Activated CD8-positive, alpha-beta T cell treated with anti-CD3 and anti-CD28 coated beads, Interleukin-2, amount 10 ng/mL, durations not matched to agents 7 days and 5 days (primary cell): ENCODE measurements around the gene COL18A1. TPM values are rescaled to one million over a fixed set of nuclear protein-coding genes. Genes with fewer than 3 reads are reported as not detected.
"Not testable (repeated sequence)": the region's sequence is repeated elsewhere in the genome, so short reads cannot be mapped to it uniquely, and the experiment has no call there.

Experiments used
- ATAC-seq: fragments of 150-1000 bp; cut with Tn5 transposase; one replicate; pipeline ENCODE4 v1.10.0; 2021; ENCODE audit warnings: moderate library complexity
- CTCF ChIA-PET: fragments of 350-600 bp; sonication (Branson Sonifier 250); formaldehyde crosslinking; loops from one replicate; lab custom pipeline; 2021; ENCODE audit warnings: antibody characterized with exemption; lab: Charles Lee
- POLR2A ChIA-PET: fragments of 350-600 bp; sonication (Branson Sonifier 250); formaldehyde crosslinking; loops from one replicate; lab custom pipeline; 2021; ENCODE audit warnings: antibody characterized with exemption; lab: Charles Lee
- DNase-seq: peaks from one replicate; pipeline ENCODE4 v3.0.0-alpha.2; 2020
- H3K27ac Mint-ChIP-seq: one replicate; pipeline ENCODE4 v1.8.0; 2021; ENCODE audit warnings: mild to moderate bottlenecking, mixed read lengths
- H3K27me3 Mint-ChIP-seq: one replicate; pipeline ENCODE4 v1.8.0; 2021; ENCODE audit warnings: low read depth, mixed read lengths
- H3K36me3 Mint-ChIP-seq: one replicate; pipeline ENCODE4 v1.8.0; 2021; ENCODE audit warnings: low read depth, mixed read lengths
- H3K4me1 Mint-ChIP-seq: one replicate; pipeline ENCODE4 v1.8.0; 2021; ENCODE audit warnings: low read depth, mixed read lengths
- H3K4me3 Mint-ChIP-seq: one replicate; pipeline ENCODE4 v1.8.0; 2021; ENCODE audit warnings: mild to moderate bottlenecking, mixed read lengths
- H3K9me3 Mint-ChIP-seq: one replicate; pipeline ENCODE4 v1.8.0; 2022; ENCODE audit warnings: mixed read lengths; ENCODE audit not compliant: insufficient read depth
- total RNA-seq, 2 experiments: library from RNA; stranded (reverse); gene quantifications; one replicate each; pipeline ENCODE4 v1.2.3, GENCODE V29; 2021

Gene COL18A1
- total RNA-seq, 2 experiments from 2014 or later: 24.1 to 28.7 TPM

DNA sequence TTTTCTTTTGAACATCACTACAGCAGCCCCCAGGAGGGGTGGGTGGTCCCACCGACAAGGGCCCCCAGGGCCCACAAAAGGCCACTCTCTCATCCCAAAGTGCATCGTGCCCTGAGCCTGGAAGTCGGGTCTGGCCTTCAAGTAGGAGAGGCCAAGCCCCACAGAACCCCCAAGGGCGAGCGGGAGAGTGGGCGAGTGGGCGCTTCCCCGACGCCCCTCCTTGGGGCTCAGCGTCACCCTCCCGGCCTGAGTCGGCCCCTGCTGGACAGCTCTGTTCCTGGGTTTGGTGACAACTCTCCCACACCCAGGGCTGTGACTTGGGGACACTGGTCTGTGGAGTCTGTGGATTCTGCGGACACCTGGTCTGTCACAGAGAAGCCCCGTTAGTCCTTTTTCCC, 42.2 kb upstream of the COL18A1 start:
- H3K4me1 Mint-ChIP-seq: peaks cover 6% of the 10 kb centered on the region

DNA sequence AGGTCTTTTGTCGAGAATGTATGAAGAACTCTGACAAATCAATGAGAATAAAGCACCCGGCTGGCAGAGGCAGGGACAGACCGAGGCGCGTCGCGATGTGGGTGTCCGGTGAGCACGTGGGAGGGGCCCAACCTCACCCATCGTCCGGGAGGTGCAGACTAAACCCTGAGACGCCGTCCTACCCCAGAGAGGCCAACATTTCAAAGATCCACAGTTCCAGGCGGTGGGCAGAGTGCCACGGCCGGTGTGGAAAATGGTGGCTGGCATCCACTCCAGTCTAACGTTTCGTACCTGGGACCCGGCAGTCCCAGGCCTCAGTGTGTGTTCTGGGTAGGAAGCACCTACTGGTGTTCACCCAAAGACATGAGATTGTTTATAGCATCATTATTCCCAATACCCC, 41.7 kb upstream of the COL18A1 start:
- ATAC-seq, H3K27me3 Mint-ChIP-seq, H3K4me1 Mint-ChIP-seq, CTCF ChIA-PET, H3K4me3 Mint-ChIP-seq, DNase-seq, H3K9me3 Mint-ChIP-seq, POLR2A ChIA-PET, H3K27ac Mint-ChIP-seq, H3K36me3 Mint-ChIP-seq: not testable (repeated sequence)

More for the DNA sequence above, 42.2 kb upstream of the COL18A1 start:
- Mint-ChIP-seq H3K4me3 (no peak overlapping the region), H3K36me3 (no peaks in the 10 kb centered on the region), H3K27ac (no peak overlapping the region), H3K27me3 (no peaks in the 10 kb centered on the region), H3K9me3 (no peaks in the 10 kb centered on the region)
- ATAC-seq (no peak), DNase-seq (no peak)
- CTCF ChIA-PET: no interaction called here
- POLR2A ChIA-PET: no interaction called here

DNA sequence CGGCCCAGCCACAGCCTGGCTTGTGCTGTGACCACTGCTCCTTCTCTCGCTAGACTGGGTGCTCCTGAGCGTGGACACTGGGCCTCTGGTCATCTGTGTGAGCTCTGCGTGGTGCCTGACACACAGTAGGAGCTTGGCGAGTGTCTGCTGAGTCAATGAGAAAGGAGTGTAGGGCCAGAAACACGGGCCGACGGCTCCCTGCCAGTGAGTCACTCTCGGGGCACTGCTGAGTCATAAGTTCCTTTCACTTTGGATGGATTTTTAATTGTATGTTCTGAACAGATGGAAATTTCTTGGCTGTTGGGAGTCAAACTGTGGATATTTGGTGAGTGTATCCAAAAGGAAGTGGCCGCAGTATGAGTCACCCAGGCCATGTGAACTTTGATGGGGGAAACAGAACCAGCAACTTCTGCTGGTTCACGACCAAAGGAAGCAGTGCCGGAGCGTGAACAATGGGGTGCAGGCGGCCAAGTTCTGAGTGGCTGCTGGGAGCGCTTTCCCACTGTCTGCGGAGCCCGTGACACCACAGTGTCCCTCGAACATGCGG, 41.0 kb upstream of the COL18A1 start:
- H3K36me3 Mint-ChIP-seq: no peaks in the 10 kb centered on the region
- CTCF ChIA-PET: no interaction called here
- peak; percentile 46 for DNase-seq
- peaks cover 6% of the 10 kb centered on the region for H3K4me1 Mint-ChIP-seq
- H3K9me3 Mint-ChIP-seq: no peaks in the 10 kb centered on the region
- ATAC-seq: peak; percentile 50
- no peaks in the 10 kb centered on the region for H3K27me3 Mint-ChIP-seq
- POLR2A ChIA-PET: no interaction called here
- H3K4me3 Mint-ChIP-seq: no peak overlapping the region
- H3K27ac Mint-ChIP-seq: no peak overlapping the region

GRCh38 chr21:45364468-45365185, 40.3 kb upstream of the COL18A1 start:
- no peaks in the 10 kb centered on the region for H3K36me3 Mint-ChIP-seq
- H3K4me1 Mint-ChIP-seq: peaks cover 6% of the 10 kb centered on the region
- H3K27me3 Mint-ChIP-seq: no peaks in the 10 kb centered on the region
- ChIA-PET POLR2A (no interaction called here), CTCF (no interaction called here)
- H3K27ac Mint-ChIP-seq: no peak overlapping the region
- ATAC-seq (no peak), DNase-seq (no peak)
- no peaks in the 10 kb centered on the region for H3K9me3 Mint-ChIP-seq
- H3K4me3 Mint-ChIP-seq: no peak overlapping the region

DNA sequence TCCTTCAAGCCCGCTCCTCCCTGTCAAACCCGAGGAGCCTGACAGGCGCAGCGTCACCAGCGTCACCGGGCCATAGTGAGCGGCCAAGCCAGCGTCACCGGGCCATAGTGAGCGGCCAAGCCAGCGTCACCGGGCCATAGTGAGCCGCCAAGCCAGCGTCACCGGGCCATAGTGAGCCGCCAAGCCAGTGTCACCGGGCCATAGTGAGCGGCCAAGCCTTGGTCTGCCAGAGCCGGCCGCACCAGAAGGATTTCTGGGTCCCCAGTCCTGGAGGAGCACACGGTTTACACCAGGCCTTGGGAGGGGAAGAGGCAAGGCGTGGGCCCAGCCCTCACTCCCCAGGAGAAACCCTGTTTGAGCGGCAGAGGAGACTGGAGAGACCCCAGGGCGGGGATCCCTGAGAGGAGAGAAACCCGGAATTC, 39.8 kb upstream of the COL18A1 start:
- ATAC-seq (no peak), DNase-seq (no peak)
- POLR2A ChIA-PET: no interaction called here
- H3K9me3 Mint-ChIP-seq: no peaks in the 10 kb centered on the region
- no peaks in the 10 kb centered on the region for H3K27me3 Mint-ChIP-seq
- H3K36me3 Mint-ChIP-seq: no peaks in the 10 kb centered on the region
- no peak overlapping the region for H3K27ac Mint-ChIP-seq
- peaks cover 9% of the 10 kb centered on the region for H3K4me1 Mint-ChIP-seq
- H3K4me3 Mint-ChIP-seq: no peak overlapping the region
- CTCF ChIA-PET: no interaction called here

- DNase-seq: no peak
- no peak overlapping the region for H3K4me3 Mint-ChIP-seq
- H3K36me3 Mint-ChIP-seq: no peaks in the 10 kb centered on the region
- peaks cover 12% of the 10 kb centered on the region for H3K4me1 Mint-ChIP-seq
- H3K27me3 Mint-ChIP-seq: no peaks in the 10 kb centered on the region
- H3K27ac Mint-ChIP-seq: no peak overlapping the region
- no peaks in the 10 kb centered on the region for H3K9me3 Mint-ChIP-seq
- POLR2A ChIA-PET: no interaction called here
- CTCF ChIA-PET: no interaction called here
- ATAC-seq: no peak
Observed at GRCh38 chr21:45365608-45366241, 39.2 kb upstream of the COL18A1 start.

DNA sequence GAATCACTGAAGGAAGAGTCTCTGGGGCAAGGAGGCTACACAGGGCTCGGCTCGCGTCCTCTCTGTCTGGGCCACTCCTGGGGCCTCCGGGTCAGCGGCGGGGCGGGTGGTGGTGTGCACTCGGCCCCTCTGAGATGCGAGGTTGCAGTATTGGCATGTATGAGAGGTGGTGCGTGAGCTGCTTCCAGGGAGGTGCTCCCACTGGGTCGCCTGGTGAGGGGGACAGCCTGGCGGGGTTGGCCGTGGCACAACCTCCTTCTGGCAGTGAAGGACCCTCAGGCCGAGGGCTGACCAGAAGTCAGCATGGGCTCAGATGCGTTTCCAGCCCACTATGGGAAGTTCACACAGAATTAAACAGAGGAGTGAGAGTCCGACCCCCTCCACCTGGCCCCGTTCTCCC, 38.5 kb upstream of the COL18A1 start:
- H3K36me3 Mint-ChIP-seq: no peaks in the 10 kb centered on the region
- ChIA-PET CTCF (no interaction called here), POLR2A (no interaction called here)
- H3K9me3 Mint-ChIP-seq: no peaks in the 10 kb centered on the region
- no peak for ATAC-seq
- no peak for DNase-seq
- H3K27ac Mint-ChIP-seq: no peak overlapping the region
- H3K4me3 Mint-ChIP-seq: no peak overlapping the region
- H3K27me3 Mint-ChIP-seq: peaks cover 2% of the 10 kb centered on the region
- peaks cover 12% of the 10 kb centered on the region for H3K4me1 Mint-ChIP-seq

- Mint-ChIP-seq H3K4me3 (no peak overlapping the region), H3K27me3 (peaks cover 5% of the 10 kb centered on the region), H3K36me3 (no peaks in the 10 kb centered on the region), H3K27ac (no peak overlapping the region), H3K9me3 (no peaks in the 10 kb centered on the region), H3K4me1 (peaks cover 12% of the 10 kb centered on the region)
- CTCF ChIA-PET: no interaction called here
- DNase-seq: no peak
- ATAC-seq: no peak
- POLR2A ChIA-PET: no interaction called here
Observed at GRCh38 chr21:45366931-45367401, 38.0 kb upstream of the COL18A1 start.

DNA sequence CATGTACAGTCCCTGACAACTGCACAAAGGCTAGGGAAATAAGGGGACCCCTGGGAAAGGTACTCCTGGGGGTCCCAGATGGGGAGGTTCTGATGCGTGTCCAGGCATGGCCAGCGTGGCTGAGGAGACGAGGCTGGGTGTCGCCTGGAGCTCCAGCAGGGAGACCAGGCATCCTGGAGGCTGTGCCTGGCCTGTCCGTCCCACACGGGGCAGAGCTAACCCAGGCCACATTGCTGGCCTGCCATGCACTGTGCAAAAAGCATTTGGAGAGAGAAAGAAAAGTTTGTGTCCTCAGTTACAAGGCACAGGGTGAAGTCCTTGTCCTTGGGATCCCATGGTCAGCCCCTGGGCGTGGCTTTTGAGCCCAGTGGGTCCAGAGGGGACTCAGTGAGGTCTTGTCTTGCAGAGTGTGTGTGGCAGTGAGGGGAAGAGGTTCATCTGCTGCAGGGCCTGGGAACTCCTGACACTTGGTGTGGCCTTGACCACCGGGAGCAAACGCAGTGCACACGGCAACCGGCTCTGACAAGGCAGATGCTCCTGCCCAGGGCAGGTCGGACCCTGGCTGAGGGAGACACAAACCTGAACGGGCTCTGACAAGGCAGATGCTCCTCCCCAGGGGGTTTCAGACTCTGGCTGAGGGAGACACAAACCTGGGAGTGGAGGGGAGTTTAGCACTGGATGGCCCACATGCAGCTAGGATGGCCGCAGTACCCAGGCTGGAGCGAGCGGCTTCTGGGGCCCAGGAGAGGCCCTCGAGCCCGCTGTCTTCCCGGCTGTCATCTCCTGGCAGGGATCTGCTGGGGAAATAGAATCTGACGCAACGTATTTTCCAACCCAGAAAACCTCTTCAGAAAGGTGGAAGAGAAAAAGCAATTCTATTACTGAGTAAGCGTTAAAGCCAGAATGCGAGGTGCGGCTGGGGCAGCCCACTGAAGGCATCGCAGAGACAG, 37.3 kb upstream of the COL18A1 start:
- peaks cover 12% of the 10 kb centered on the region for H3K4me1 Mint-ChIP-seq
- ATAC-seq (no peak), DNase-seq (no peak)
- peaks cover 6% of the 10 kb centered on the region for H3K27me3 Mint-ChIP-seq
- H3K9me3 Mint-ChIP-seq: no peaks in the 10 kb centered on the region
- no peak overlapping the region for H3K27ac Mint-ChIP-seq
- no peak overlapping the region for H3K4me3 Mint-ChIP-seq
- H3K36me3 Mint-ChIP-seq: no peaks in the 10 kb centered on the region
- ChIA-PET CTCF (no interaction called here), POLR2A (no interaction called here)

- POLR2A ChIA-PET, H3K4me3 Mint-ChIP-seq, H3K36me3 Mint-ChIP-seq, H3K27ac Mint-ChIP-seq, H3K9me3 Mint-ChIP-seq, ATAC-seq, H3K27me3 Mint-ChIP-seq, DNase-seq, H3K4me1 Mint-ChIP-seq, CTCF ChIA-PET: not testable (repeated sequence)
Observed at GRCh38 chr21:45369018-45369417, 35.9 kb upstream of the COL18A1 start.

GRCh38 chr21:45370575-45370974, 34.4 kb upstream of the COL18A1 start:
- DNase-seq (no peak), ATAC-seq (no peak)
- Mint-ChIP-seq H3K4me1 (peaks cover 6% of the 10 kb centered on the region), H3K27me3 (peaks cover 6% of the 10 kb centered on the region), H3K4me3 (no peak overlapping the region), H3K36me3 (no peaks in the 10 kb centered on the region), H3K27ac (no peak overlapping the region), H3K9me3 (no peaks in the 10 kb centered on the region)
- ChIA-PET POLR2A (no interaction called here), CTCF (no interaction called here)
